Brain pericyte (primary cell): ENCODE measurements around the gene XIRP2.

Source experiments
- DNase-seq: peaks from one replicate; pipeline ENCODE4 v3.0.0-alpha.2; 2012; ENCODE audit warnings: low read depth, low spot score

Gene XIRP2

GRCh38 chr2:167135706-167136105, 247.4 kb downstream of the XIRP2 start:
- no peak for DNase-seq

- no peak for DNase-seq
Measured at GRCh38 chr2:167136879-167137596, 248.8 kb downstream of the XIRP2 start.

GRCh38 chr2:167140330-167140729, 252.1 kb downstream of the XIRP2 start:
- DNase-seq, result no peak

GRCh38 chr2:167140767-167141166, 252.5 kb downstream of the XIRP2 start:
- DNase-seq, result peak; percentile 53

GRCh38 chr2:167142554-167142953, 254.3 kb downstream of the XIRP2 start:
- DNase-seq, result no peak

- DNase-seq, result no peak
Measured at GRCh38 chr2:167144179-167144898, 256.1 kb downstream of the XIRP2 start.

GRCh38 chr2:167147271-167147941, 259.1 kb downstream of the XIRP2 start:
- no peak for DNase-seq

- no peak for DNase-seq
Measured at GRCh38 chr2:167151894-167152293, 263.6 kb downstream of the XIRP2 start.

- no peak for DNase-seq
Measured at GRCh38 chr2:167157523-167157922, 269.2 kb downstream of the XIRP2 start.

GRCh38 chr2:167177196-167177595, 288.9 kb downstream of the XIRP2 start:
- no peak for DNase-seq

GRCh38 chr2:167181134-167181533, 292.9 kb downstream of the XIRP2 start:
- DNase-seq, result no peak

GRCh38 chr2:167181688-167182087, 293.4 kb downstream of the XIRP2 start:
- no peak for DNase-seq

GRCh38 chr2:167182403-167182802, 294.1 kb downstream of the XIRP2 start:
- no peak for DNase-seq

- DNase-seq, result no peak
Measured at GRCh38 chr2:167183931-167184330, 295.7 kb downstream of the XIRP2 start.

GRCh38 chr2:167186465-167186864, 298.2 kb downstream of the XIRP2 start:
- DNase-seq, result no peak

- no peak for DNase-seq
Measured at GRCh38 chr2:167187049-167187727, 298.9 kb downstream of the XIRP2 start.

GRCh38 chr2:167187978-167188967, 300.0 kb downstream of the XIRP2 start:
- DNase-seq, result no peak

- DNase-seq, result no peak
Measured at GRCh38 chr2:167190053-167190452, 301.8 kb downstream of the XIRP2 start.

GRCh38 chr2:167191588-167191987, 303.3 kb downstream of the XIRP2 start:
- DNase-seq, result no peak

GRCh38 chr2:167192833-167193232, 304.6 kb downstream of the XIRP2 start:
- DNase-seq, result no peak
